Chondrocyte (in vitro differentiated cells): ENCODE data around the gene SMC4. TPM values are rescaled to one million over a fixed set of nuclear protein-coding genes. Genes with fewer than 3 reads are reported as not detected.

ENCODE experiments used
- DNase-seq: peaks from one replicate; pipeline ENCODE4 v3.0.0; 2021; ENCODE audit warnings: mixed read lengths, low spot score
- H3K27ac Mint-ChIP-seq: one replicate; pipeline ENCODE4 v1.8.0; 2021; ENCODE audit warnings: mild to moderate bottlenecking, moderate library complexity, mixed read lengths; ENCODE audit not compliant: unreplicated experiment
- H3K27me3 Mint-ChIP-seq: 2 replicates; pipeline ENCODE4 v1.8.0; 2021; ENCODE audit warnings: low read depth, mixed read lengths
- H3K36me3 Mint-ChIP-seq: 2 replicates; pipeline ENCODE4 v1.8.0; 2021; ENCODE audit warnings: low read depth, mixed read lengths
- H3K4me1 Mint-ChIP-seq: 2 replicates; pipeline ENCODE4 v1.8.0; 2021; ENCODE audit warnings: low read depth, mild to moderate bottlenecking, mixed read lengths
- H3K4me3 Mint-ChIP-seq: one replicate; pipeline ENCODE4 v1.8.0; 2021; ENCODE audit warnings: mild to moderate bottlenecking, moderate library complexity, mixed read lengths; ENCODE audit not compliant: unreplicated experiment
- H3K9me3 Mint-ChIP-seq: 2 replicates; pipeline ENCODE4 v1.8.0; 2021; ENCODE audit warnings: low read depth, mixed read lengths
- CTCF ChIP-seq: fragments of 200-600 bp; sonication (generic); IDR thresholded peaks from 2 replicates; pipeline ENCODE4 v1.5.0; 2021; ENCODE audit warnings: antibody characterized with exemption, mild to moderate bottlenecking, moderate library complexity
- total RNA-seq: library from RNA; stranded (reverse); gene quantifications from 3 replicates; pipeline ENCODE4 v1.2.1, GENCODE V29; 2021

Gene SMC4
- total RNA-seq, 1 donor from 2014 or later = 38.7 TPM

GRCh38 chr3:160460033-160460432 is 60.6 kb downstream of the SMC4 start:
- no peak for DNase-seq
- no peak for TF ChIP-seq CTCF
- H3K4me3 Mint-ChIP-seq = no peak overlapping the region
- peaks cover 14% of the 10 kb centered on the region for H3K4me1 Mint-ChIP-seq
- H3K9me3 Mint-ChIP-seq = no peaks in the 10 kb centered on the region
- no peaks in the 10 kb centered on the region for H3K27me3 Mint-ChIP-seq
- H3K36me3 Mint-ChIP-seq = no peaks in the 10 kb centered on the region
- H3K27ac Mint-ChIP-seq = no peak overlapping the region

GRCh38 chr3:160464321-160464720 is 64.9 kb downstream of the SMC4 start:
- Mint-ChIP-seq H3K27me3 (no peaks in the 10 kb centered on the region), H3K36me3 (no peaks in the 10 kb centered on the region), H3K27ac (peak overlapping the region; percentile 82), H3K9me3 (no peaks in the 10 kb centered on the region), H3K4me3 (no peak overlapping the region), H3K4me1 (peaks cover 21% of the 10 kb centered on the region)
- DNase-seq = no peak
- TF ChIP-seq CTCF = no peak

GRCh38 chr3:160464971-160465370 is 65.5 kb downstream of the SMC4 start:
- no peak for TF ChIP-seq CTCF
- peaks cover 2% of the 10 kb centered on the region for H3K36me3 Mint-ChIP-seq

GRCh38 chr3:160470181-160470580 is 70.7 kb downstream of the SMC4 start:
- Mint-ChIP-seq H3K9me3 (peaks cover 10% of the 10 kb centered on the region), H3K27me3 (no peaks in the 10 kb centered on the region), H3K36me3 (peaks cover 3% of the 10 kb centered on the region), H3K27ac (no peak overlapping the region), H3K4me1 (peaks cover 6% of the 10 kb centered on the region), H3K4me3 (no peak overlapping the region)
- no peak for TF ChIP-seq CTCF
- DNase-seq = no peak

More at GRCh38 chr3:160464971-160465370, 65.5 kb downstream of the SMC4 start:
- no peak overlapping the region for H3K4me3 Mint-ChIP-seq
- H3K27ac Mint-ChIP-seq = peak overlapping the region; percentile 82
- DNase-seq = no peak
- H3K9me3 Mint-ChIP-seq = peaks cover 6% of the 10 kb centered on the region
- peaks cover 21% of the 10 kb centered on the region for H3K4me1 Mint-ChIP-seq
- H3K27me3 Mint-ChIP-seq = no peaks in the 10 kb centered on the region

GRCh38 chr3:160471892-160472291 is 72.4 kb downstream of the SMC4 start:
- DNase-seq = no peak
- Mint-ChIP-seq H3K4me3 (no peak overlapping the region), H3K36me3 (peaks cover 3% of the 10 kb centered on the region), H3K9me3 (peaks cover 10% of the 10 kb centered on the region), H3K27ac (no peak overlapping the region), H3K27me3 (no peaks in the 10 kb centered on the region), H3K4me1 (peaks cover 8% of the 10 kb centered on the region)
- TF ChIP-seq CTCF = no peak
